Trophoblast cell (in vitro differentiated cells and primary cell): ENCODE measurements around the gene POU2F2.

Experiments
- DNase-seq, 2 donors: peaks; one replicate each; pipeline ENCODE4 v3.0.0-alpha.2; 2016
- H2AFZ ChIP-seq: 2 replicates; pipeline ENCODE4 v1.6.1; 2013; ENCODE audit warnings: low read length, moderate library complexity, mild to moderate bottlenecking; ENCODE audit not compliant: insufficient read depth, poor library complexity
- H2AK5ac ChIP-seq: 2 replicates; pipeline ENCODE4 v1.6.1; 2013; ENCODE audit warnings: mild to moderate bottlenecking, low read length
- H2BK120ac ChIP-seq: 2 replicates; pipeline ENCODE4 v1.6.1; 2013; ENCODE audit warnings: low read length, mild to moderate bottlenecking, moderate library complexity; ENCODE audit not compliant: insufficient read depth, poor library complexity
- H2BK12ac ChIP-seq: 2 replicates; pipeline ENCODE4 v1.6.1; 2013; ENCODE audit warnings: mild to moderate bottlenecking, low read length, moderate library complexity
- H2BK5ac ChIP-seq: 2 replicates; pipeline ENCODE4 v1.6.1; 2013; ENCODE audit warnings: low read length, low read depth, moderate library complexity, mild to moderate bottlenecking; ENCODE audit not compliant: poor library complexity
- H3K14ac ChIP-seq: 2 replicates; pipeline ENCODE4 v1.6.1; 2013; ENCODE audit warnings: mild to moderate bottlenecking, low read length
- H3K18ac ChIP-seq: 2 replicates; pipeline ENCODE4 v1.6.1; 2013; ENCODE audit warnings: mild to moderate bottlenecking, low read length
- H3K23ac ChIP-seq: 2 replicates; pipeline ENCODE4 v1.6.1; 2013; ENCODE audit warnings: low read length
- H3K27ac ChIP-seq: 2 replicates; pipeline ENCODE4 v1.5.1; 2013; ENCODE audit warnings: low read depth, mild to moderate bottlenecking, inconsistent platforms, low read length, moderate library complexity
- H3K27me3 ChIP-seq: 2 replicates; pipeline ENCODE4 v1.6.1; 2013; ENCODE audit warnings: inconsistent platforms, mild to moderate bottlenecking, low read length, moderate library complexity; ENCODE audit not compliant: insufficient read depth
- H3K36me3 ChIP-seq, 2 experiments: 1 replicate in 1 of 2; 2 replicates in 1 of 2; pipeline ENCODE4 v1.6.1; 2013; ENCODE audit warnings: low read length in 2 of 2, mild to moderate bottlenecking in 2 of 2, moderate library complexity in 1 of 2; ENCODE audit not compliant: insufficient read depth in 2 of 2, control insufficient read depth in 1 of 2
- H3K4ac ChIP-seq: 2 replicates; pipeline ENCODE4 v1.6.1; 2013; ENCODE audit warnings: low read depth, mild to moderate bottlenecking, low read length, moderate library complexity
- H3K4me1 ChIP-seq, 2 experiments: 1 replicate in 1 of 2; 2 replicates in 1 of 2; pipeline ENCODE4 v1.6.1; 2013; ENCODE audit warnings: low read length in 2 of 2, mild to moderate bottlenecking in 2 of 2, moderate library complexity in 1 of 2; ENCODE audit not compliant: insufficient read depth in 2 of 2, control insufficient read depth in 1 of 2
- H3K4me2 ChIP-seq: 2 replicates; pipeline ENCODE4 v1.6.1; 2013; ENCODE audit warnings: inconsistent platforms, mild to moderate bottlenecking, low read length, moderate library complexity
- H3K4me3 ChIP-seq: 2 replicates; pipeline ENCODE4 v1.5.1; 2013; ENCODE audit warnings: mild to moderate bottlenecking, low read depth, low read length, inconsistent platforms
- H3K79me1 ChIP-seq: one replicate; pipeline ENCODE4 v1.6.1; 2013; ENCODE audit warnings: low read length
- H3K79me2 ChIP-seq: 2 replicates; pipeline ENCODE4 v1.6.1; 2013; ENCODE audit warnings: low read length, mild to moderate bottlenecking; ENCODE audit not compliant: control insufficient read depth, insufficient read depth, poor library complexity
- H3K9ac ChIP-seq: 2 replicates; pipeline ENCODE4 v1.6.1; 2013; ENCODE audit warnings: mild to moderate bottlenecking, low read length
- H3K9me3 ChIP-seq: 2 replicates; pipeline ENCODE4 v1.6.1; 2013; ENCODE audit warnings: low read depth, mild to moderate bottlenecking, control low read depth, inconsistent platforms, low read length; ENCODE audit not compliant: insufficient read depth
- H4K12ac ChIP-seq: 2 replicates; pipeline ENCODE4 v1.6.1; 2013; ENCODE audit warnings: low read depth, mild to moderate bottlenecking, low read length, moderate library complexity
- H4K8ac ChIP-seq: 2 replicates; pipeline ENCODE4 v1.6.1; 2013; ENCODE audit warnings: low read depth, mild to moderate bottlenecking, low read length, moderate library complexity
- H4K91ac ChIP-seq: one replicate; pipeline ENCODE4 v1.6.1; 2013; ENCODE audit warnings: low read depth, mild to moderate bottlenecking, low read length, moderate library complexity
- WGBS: extraction: QIAGEN DNeasy Blood & Tissue Kit; methylation state at CpG from one replicate; pipeline ENCODE4 v1.1.7; 2013; ENCODE audit warnings: missing lambda C conversion rate; ENCODE audit not compliant: insufficient read length, insufficient coverage; ENCODE audit errors: extremely low coverage; 5-methylcytosine and 5-hydroxymethylcytosine counted together

Gene POU2F2

GRCh38 chr19:42078538-42079275 lies 53.5 kb downstream of the POU2F2 start:
- Histone ChIP-seq H3K4me1 (peaks cover 6 to 16% of the 10 kb centered on the region in 2 experiments), H3K4ac (peak overlapping the region; percentile 6)
- no CpG with 5 or more reads among the region's 15 CpGs for WGBS

GRCh38 chr19:42078058-42078457 lies 54.2 kb downstream of the POU2F2 start:
- no peak overlapping the region for H2AK5ac ChIP-seq
- no peak overlapping the region for H3K27ac ChIP-seq
- no peak overlapping the region for H4K12ac ChIP-seq
- peaks cover 17% of the 10 kb centered on the region for H3K79me2 ChIP-seq
- H3K4me2 ChIP-seq, result peak overlapping the region; percentile 91
- no peak overlapping the region for H4K91ac ChIP-seq
- H3K9me3 ChIP-seq, result peaks cover 3% of the 10 kb centered on the region
- H3K79me1 ChIP-seq, result peaks cover 12% of the 10 kb centered on the region
- H4K8ac ChIP-seq, result no peak overlapping the region
- H3K18ac ChIP-seq, result no peak overlapping the region
- H3K4ac ChIP-seq, result peak overlapping the region; percentile 97
- H2BK12ac ChIP-seq, result no peak overlapping the region
- no peak for DNase-seq
- no peaks in the 10 kb centered on the region for H3K27me3 ChIP-seq
- H3K4me1 ChIP-seq, result peaks cover 6 to 17% of the 10 kb centered on the region in 2 experiments
- no peak overlapping the region for H3K23ac ChIP-seq
- H2BK120ac ChIP-seq, result no peak overlapping the region
- no peak overlapping the region for H3K9ac ChIP-seq
- no CpG with 5 or more reads among the region's 1 CpG for WGBS
- no peak overlapping the region for H2AFZ ChIP-seq
- no peak overlapping the region for H3K14ac ChIP-seq
- H2BK5ac ChIP-seq, result no peak overlapping the region
- H3K36me3 ChIP-seq, result peaks cover 33 to 40% of the 10 kb centered on the region in 2 experiments
- H3K4me3 ChIP-seq, result no peak overlapping the region

More at GRCh38 chr19:42078538-42079275, 53.5 kb downstream of the POU2F2 start:
- Histone ChIP-seq H2AFZ (no peak overlapping the region), H3K79me1 (peaks cover 12% of the 10 kb centered on the region), H4K91ac (no peak overlapping the region), H3K36me3 (peaks cover 33 to 42% of the 10 kb centered on the region in 2 experiments), H3K18ac (no peak overlapping the region), H3K79me2 (peaks cover 17% of the 10 kb centered on the region), H3K27ac (no peak overlapping the region), H2AK5ac (no peak overlapping the region), H3K23ac (no peak overlapping the region), H2BK120ac (no peak overlapping the region), H3K4me3 (no peak overlapping the region), H3K9me3 (peaks cover 3% of the 10 kb centered on the region), H4K8ac (no peak overlapping the region), H4K12ac (no peak overlapping the region), H3K14ac (no peak overlapping the region), H3K9ac (no peak overlapping the region), H3K4me2 (no peak overlapping the region), H2BK5ac (no peak overlapping the region), H2BK12ac (no peak overlapping the region), H3K27me3 (no peaks in the 10 kb centered on the region)
- no peak for DNase-seq

- H4K12ac ChIP-seq, result peak overlapping the region; percentile 37
- peak overlapping the region; percentile 92 for H4K91ac ChIP-seq
- DNase-seq, result no peak
- H2BK5ac ChIP-seq, result peak overlapping the region; percentile 65
- peak overlapping the region; percentile 68 for H2AFZ ChIP-seq
- H3K79me1 ChIP-seq, result peaks cover 12% of the 10 kb centered on the region
- peak overlapping the region; percentile 97 for H3K9ac ChIP-seq
- H2BK12ac ChIP-seq, result no peak overlapping the region
- peaks cover 17% of the 10 kb centered on the region for H3K79me2 ChIP-seq
- peak overlapping the region; percentile 80 for H3K27ac ChIP-seq
- H2AK5ac ChIP-seq, result peak overlapping the region; percentile 22
- H3K36me3 ChIP-seq, result peaks cover 31 to 34% of the 10 kb centered on the region in 2 experiments
- peak overlapping the region; percentile 91 for H3K4me2 ChIP-seq
- H3K27me3 ChIP-seq, result no peaks in the 10 kb centered on the region
- WGBS, result no CpG with 5 or more reads among the region's 33 CpGs
- peak overlapping the region; percentile 73 for H4K8ac ChIP-seq
- peak overlapping the region; percentile 71 for H3K18ac ChIP-seq
- peak overlapping the region; percentile 97 for H3K4ac ChIP-seq
- peak overlapping the region; percentile 73 for H2BK120ac ChIP-seq
- peak overlapping the region; percentile 48 for H3K14ac ChIP-seq
- no peak overlapping the region for H3K23ac ChIP-seq
- peaks cover 3% of the 10 kb centered on the region for H3K9me3 ChIP-seq
- H3K4me1 ChIP-seq, result peaks cover 10 to 22% of the 10 kb centered on the region in 2 experiments
- H3K4me3 ChIP-seq, result peak overlapping the region; percentile 97
Measured at GRCh38 chr19:42076380-42076944, 55.8 kb downstream of the POU2F2 start.

- Histone ChIP-seq H3K9ac (peak within 1 kb of the TSS; percentile 97), H2BK120ac (peak within 1 kb of the TSS; percentile 79), H3K27ac (peak within 1 kb of the TSS; percentile 80), H2BK5ac (peak within 1 kb of the TSS; percentile 65), H3K4me2 (peak within 1 kb of the TSS; percentile 91), H3K18ac (peak within 1 kb of the TSS; percentile 86), H3K27me3 (no peaks in the 10 kb centered on the region), H2AK5ac (peak within 1 kb of the TSS; percentile 45), H2AFZ (peak within 1 kb of the TSS; percentile 68), H3K4ac (peak within 1 kb of the TSS; percentile 97), H3K79me2 (peaks cover 17% of the 10 kb centered on the region), H3K4me3 (peak within 1 kb of the TSS; percentile 97), H3K36me3 (peaks cover 25 to 27% of the 10 kb centered on the region in 2 experiments), H4K8ac (peak within 1 kb of the TSS; percentile 96), H2BK12ac (no peak within 1 kb of the TSS), H3K9me3 (no peaks in the 10 kb centered on the region), H3K4me1 (peaks cover 10 to 22% of the 10 kb centered on the region in 2 experiments), H3K14ac (peak within 1 kb of the TSS; percentile 88), H4K91ac (peak within 1 kb of the TSS; percentile 92), H4K12ac (peak within 1 kb of the TSS; percentile 91), H3K23ac (no peak within 1 kb of the TSS), H3K79me1 (peaks cover 12% of the 10 kb centered on the region)
- WGBS, result no CpG with 5 or more reads among the region's 80 CpGs
- peak; percentile 100 for DNase-seq
Measured at GRCh38 chr19:42075616-42076379, 56.4 kb downstream of the POU2F2 start, which contains the start of gene ZNF574. ZNF574 (plus strand) TSS chr19:42076166; CDS start chr19:42078607, 2,441 bp downstream.
